Measurements from ENCODE around the gene ASXL2.

Gene ASXL2

DNA sequence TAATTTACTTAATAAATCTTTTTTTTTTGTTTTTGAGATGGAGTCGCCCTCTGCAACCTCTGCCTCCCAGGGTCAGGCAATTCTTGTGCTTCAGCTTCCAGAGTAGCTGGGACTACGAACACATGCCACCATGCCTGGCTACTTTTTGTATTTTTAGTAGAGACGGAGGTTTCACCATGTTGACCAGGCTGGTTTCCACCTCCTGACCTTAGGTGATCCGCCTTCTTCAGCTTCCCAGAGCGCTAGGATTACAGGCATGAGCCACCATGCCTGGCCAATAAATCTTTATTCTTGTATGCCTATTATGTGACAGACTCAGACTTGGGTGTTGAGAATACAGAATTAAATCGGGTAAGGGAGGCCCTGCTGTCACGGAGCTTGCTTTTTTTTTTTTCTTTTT is 16.7 kb upstream of the ASXL2 start:
- no peak for DNase-seq (ENCODE audit: low read depth)
- TF ChIP-seq CTCF (conservative IDR thresholded peaks at IDR 0.05; ENCODE audit: low read length): no peak
- H3K4me3 ChIP-seq (ENCODE audit: low read length): no peak overlapping the region

GRCh38 chr2:25894135-25894830 is 16.0 kb upstream of the ASXL2 start:
- peak; percentile 76 for DNase-seq (ENCODE audit: low read depth)
- no peak overlapping the region for H3K4me3 ChIP-seq (ENCODE audit: low read length)
- TF ChIP-seq CTCF (conservative IDR thresholded peaks at IDR 0.05; ENCODE audit: low read length): no peak

DNA sequence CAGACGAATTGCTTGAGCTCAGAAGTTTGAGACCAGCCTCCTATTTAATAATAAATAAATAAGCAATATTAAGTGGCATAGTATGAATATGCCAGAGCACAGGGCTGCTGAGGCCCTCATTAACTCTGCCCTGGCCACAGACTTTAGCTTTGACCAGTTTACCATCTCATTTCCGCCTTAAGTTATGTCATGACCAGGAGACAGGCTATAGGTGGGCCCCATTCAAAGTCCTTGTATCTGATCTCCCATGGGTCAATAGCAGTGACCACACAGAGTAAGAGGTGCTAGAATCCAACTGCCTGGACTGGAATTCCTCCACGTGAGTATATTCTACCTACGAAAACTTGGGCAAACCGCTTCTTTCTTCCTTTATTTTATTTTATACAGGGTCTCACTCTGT is 13.4 kb upstream of the ASXL2 start:
- no peak overlapping the region for H3K4me3 ChIP-seq (ENCODE audit: low read length)
- DNase-seq (ENCODE audit: low read depth): no peak
- TF ChIP-seq CTCF (conservative IDR thresholded peaks at IDR 0.05; ENCODE audit: low read length): no peak

DNA sequence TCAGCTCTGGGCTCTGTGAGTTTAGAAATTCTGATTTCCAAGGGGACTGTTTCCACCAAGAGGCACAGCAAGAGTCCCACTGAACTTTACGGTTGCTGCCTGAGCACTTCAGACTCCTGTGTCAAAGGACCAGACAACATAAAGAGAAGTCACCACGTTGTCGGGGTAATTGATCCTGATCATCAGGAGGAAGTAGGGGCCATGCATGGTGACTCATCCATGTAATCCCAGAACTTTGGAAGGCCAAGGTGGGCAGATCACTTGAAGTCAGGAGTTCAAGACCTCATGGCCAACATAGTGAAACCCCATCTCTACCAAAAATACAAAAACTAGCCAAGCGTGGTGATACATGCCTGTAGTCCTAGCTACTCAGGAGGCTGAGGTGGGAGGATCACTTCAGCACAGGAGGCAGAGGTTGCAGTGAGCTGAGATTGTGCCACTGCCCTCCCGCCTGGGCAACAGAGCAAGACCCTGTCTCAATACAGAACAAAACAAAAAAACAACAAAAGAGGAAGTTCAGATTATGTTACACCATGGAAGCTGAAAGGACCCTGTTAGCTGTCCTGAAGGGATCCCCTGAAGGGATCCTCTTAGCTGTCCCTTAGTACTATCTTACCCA is 9.4 kb upstream of the ASXL2 start:
- H3K4me3 ChIP-seq (ENCODE audit: low read length): no peak overlapping the region
- no peak for TF ChIP-seq CTCF (conservative IDR thresholded peaks at IDR 0.05; ENCODE audit: low read length)
- DNase-seq (ENCODE audit: low read depth): no peak

- no peak for TF ChIP-seq CTCF (conservative IDR thresholded peaks at IDR 0.05; ENCODE audit: low read length)
- no peak overlapping the region for H3K4me3 ChIP-seq (ENCODE audit: low read length)
- peak; percentile 34 for DNase-seq (ENCODE audit: low read depth)
Measured at GRCh38 chr2:25885933-25886332, 7.6 kb upstream of the ASXL2 start.

DNA sequence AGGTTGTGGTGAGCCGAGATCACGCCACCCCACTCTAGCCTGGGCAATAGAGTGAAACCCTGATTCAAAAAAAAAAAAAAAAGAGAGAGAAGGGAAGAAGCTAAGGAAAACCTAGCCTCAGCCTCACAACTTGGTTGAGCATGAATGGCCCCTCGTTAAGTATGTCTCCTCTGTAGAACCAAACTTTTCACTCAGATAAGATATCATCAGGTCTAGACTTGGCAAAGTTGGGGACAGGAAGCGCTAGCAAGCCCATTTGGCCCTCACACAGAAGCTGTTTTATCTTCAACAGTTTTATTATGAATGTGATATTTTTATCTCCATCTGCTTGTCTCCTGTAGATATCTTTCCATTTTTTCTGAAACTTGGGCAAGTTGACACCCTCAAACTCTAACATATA is 3.5 kb upstream of the ASXL2 start:
- TF ChIP-seq CTCF (conservative IDR thresholded peaks at IDR 0.05; ENCODE audit: low read length): no peak
- no peak overlapping the region for H3K4me3 ChIP-seq (ENCODE audit: low read length)
- no peak for DNase-seq (ENCODE audit: low read depth)

GRCh38 chr2:25879133-25879730 is 945 bp upstream of the ASXL2 start:
- H3K4me3 ChIP-seq (ENCODE audit: low read length): peak overlapping the region; percentile 73
- TF ChIP-seq CTCF (conservative IDR thresholded peaks at IDR 0.05; ENCODE audit: low read length): no peak
- peak; percentile 60 for DNase-seq (ENCODE audit: low read depth)

Data from AG10803 (cell line).